GM19397 (cell line): ENCODE results near the gene ZMYND8.
"Not testable (repeated sequence)": the region's sequence is repeated elsewhere in the genome, so short reads cannot be mapped to it uniquely, and the experiment has no call there.

Experiments used
- ATAC-seq: cut with Tn5 transposase; IDR thresholded peaks from one replicate; pipeline ENCODE4 v1.9.1; 2021; ENCODE audit warnings: mild to moderate bottlenecking, moderate library complexity; ENCODE audit not compliant: unreplicated experiment

The ZMYND8 gene

GRCh38 chr20:47356526-47357295 is at the start of gene ZMYND8:
Gene ZMYND8, minus strand, starts transcription at chr20:47356699. Its CDS starts 29 bp downstream, at chr20:47356670.
- peak; percentile 40 for ATAC-seq

GRCh38 chr20:47405775-47406325 is 49.4 kb upstream of the ZMYND8 start:
- ATAC-seq = no peak

DNA sequence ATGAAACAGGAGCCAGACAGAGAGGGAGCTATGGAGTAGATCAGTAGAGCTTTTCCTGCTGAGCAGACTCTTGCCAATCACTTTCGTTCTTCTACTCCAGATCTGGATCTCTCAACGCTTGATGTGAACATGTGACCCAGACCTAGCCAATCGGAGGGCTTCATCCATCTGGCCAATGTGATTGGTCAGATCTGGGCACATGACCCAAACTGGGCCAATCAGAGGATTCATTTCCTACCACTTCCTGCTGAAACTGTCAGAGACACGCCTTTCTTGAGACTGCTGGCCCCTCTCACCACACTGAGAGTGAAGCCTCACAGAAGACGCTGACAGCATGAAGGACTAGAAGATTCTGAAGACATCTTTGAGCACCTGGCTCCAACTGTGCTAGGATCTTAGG is 44.2 kb upstream of the ZMYND8 start:
- ATAC-seq = no peak

- ATAC-seq = no peak
Observed at GRCh38 chr20:47397652-47398301, 41.3 kb upstream of the ZMYND8 start.

- ATAC-seq = no peak
Observed at GRCh38 chr20:47396762-47397476, 40.4 kb upstream of the ZMYND8 start.

GRCh38 chr20:47393796-47394514 is 37.5 kb upstream of the ZMYND8 start:
- ATAC-seq = not testable (repeated sequence)

DNA sequence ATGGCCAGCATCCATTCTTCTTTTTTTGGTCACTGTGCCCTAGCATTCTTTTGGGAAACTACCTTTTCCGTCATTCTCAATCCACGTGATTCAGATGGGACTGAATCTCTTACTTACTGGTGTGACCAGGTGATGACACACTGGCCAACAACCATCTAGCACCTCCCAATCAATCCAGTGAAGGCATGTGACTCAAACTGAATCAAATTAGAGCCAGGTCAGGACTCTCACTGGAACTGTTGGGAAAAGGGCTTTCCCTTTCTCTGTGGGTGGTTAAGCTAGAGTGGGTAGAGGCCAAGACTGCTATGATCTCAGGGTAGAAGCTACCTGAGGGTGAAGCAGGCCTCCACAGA is 36.2 kb upstream of the ZMYND8 start:
- ATAC-seq = no peak

GRCh38 chr20:47392015-47392720 is 35.7 kb upstream of the ZMYND8 start:
- ATAC-seq = no peak

DNA sequence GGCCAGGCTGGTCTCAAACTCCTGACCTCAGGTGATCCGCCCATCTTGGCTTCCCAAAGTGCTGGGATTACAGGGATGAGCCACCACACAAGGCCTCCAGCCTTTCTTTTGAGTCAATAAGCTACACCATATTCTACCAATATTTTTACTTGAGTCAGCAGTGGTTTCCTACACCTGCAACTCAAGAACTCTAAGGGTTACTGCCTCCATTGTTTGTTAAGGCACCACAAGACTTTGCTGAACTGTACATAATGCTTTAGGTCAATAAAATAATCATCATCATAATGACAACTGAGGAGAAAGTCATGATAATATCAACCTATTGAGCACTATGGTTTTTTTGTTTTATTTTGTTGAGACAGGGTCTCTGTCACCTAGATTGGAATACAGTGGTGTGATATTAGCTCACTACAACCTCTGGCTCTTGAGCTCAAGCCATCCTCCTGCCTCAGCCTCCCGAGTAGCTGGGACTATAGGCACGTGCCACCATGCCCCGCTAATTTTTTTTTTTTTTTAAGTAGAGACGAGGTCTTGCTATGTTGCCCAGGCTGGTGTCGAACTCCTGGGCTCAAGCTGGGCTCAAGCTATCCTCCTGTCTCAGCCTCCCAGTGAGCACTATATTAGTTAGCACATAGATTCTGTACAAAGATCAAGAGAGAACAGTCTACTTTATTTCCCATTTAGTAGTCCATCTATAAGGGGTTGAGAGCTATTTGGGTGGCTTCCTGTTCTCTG is 34.9 kb upstream of the ZMYND8 start:
- no peak for ATAC-seq

DNA sequence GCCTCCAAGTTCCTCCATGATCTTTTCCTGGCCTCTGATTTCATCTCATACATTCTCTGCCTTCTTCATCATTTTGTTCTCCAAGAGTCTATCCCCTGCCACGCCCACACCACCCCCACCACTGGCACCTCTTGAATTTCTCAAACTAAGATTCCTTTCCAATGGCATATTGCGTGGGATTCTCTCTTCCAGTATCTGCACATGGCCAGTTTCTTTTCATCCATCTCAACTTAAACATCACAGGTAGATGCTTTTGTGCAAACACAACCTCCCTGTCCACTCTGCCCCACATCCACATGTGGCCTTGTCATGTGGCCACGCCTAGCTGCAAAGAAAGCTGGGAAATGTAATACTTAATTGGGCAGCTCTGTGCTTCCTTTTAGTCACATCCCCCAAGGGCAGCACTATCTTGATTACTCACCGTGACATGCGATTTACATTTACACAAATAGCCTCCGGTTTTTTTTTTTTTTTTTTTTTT is 33.4 kb upstream of the ZMYND8 start:
- no peak for ATAC-seq

GRCh38 chr20:47385968-47386367 is 29.5 kb upstream of the ZMYND8 start:
- not testable (repeated sequence) for ATAC-seq

DNA sequence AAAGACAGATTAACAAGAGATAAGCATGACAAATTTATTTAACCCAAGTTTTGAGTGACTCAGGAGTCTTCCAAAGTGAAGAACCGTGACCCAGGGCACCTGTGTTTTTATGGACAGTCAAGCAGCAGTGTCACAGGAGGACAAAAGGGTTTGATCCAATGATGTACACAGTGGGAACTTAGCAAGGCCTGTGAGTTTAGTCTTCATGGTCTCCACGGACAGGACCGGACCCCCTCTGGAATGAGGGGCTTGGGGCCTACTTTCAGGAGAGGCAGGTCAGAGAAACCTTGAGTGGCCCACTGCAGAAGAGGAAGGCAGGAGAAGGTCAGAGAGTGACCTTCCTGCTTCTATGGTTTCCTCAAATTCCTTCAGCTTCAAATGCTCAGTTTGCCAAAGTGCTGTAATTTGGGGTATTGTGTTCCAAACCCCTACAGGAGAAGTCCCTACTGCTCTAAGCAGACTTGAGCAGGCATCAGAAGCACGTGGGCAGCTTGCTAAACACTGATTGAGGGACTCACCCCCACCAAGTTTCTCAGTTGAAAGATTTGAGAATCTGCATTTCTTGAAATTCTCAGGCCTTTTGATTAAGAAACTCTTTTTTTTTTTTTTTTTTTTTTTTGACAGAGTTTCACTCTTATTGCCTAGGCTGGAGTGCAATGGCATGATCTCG is 26.4 kb upstream of the ZMYND8 start:
- ATAC-seq = no peak

DNA sequence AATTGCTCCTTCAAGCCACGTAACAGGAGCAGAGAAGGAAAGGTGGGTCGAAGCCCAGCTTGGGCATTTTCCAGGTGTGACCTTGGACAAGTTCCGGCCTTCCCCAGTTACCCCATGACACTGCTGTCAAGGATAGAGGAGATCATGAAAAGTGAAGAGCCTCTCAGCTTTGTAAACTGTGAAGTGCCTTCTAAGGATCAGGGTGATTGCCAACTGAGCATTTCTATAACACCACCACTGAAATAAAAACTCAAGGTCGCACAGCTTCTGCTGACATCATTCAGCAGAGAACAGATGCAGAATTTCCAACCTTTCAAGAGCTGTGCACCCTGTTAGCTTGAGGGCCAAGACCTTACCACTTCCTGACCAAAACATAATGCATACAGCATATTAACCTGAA is 24.0 kb upstream of the ZMYND8 start:
- no peak for ATAC-seq

- ATAC-seq = no peak
Observed at GRCh38 chr20:47379433-47380150, 23.1 kb upstream of the ZMYND8 start.

- ATAC-seq = no peak
Observed at GRCh38 chr20:47377122-47377722, 20.7 kb upstream of the ZMYND8 start.

DNA sequence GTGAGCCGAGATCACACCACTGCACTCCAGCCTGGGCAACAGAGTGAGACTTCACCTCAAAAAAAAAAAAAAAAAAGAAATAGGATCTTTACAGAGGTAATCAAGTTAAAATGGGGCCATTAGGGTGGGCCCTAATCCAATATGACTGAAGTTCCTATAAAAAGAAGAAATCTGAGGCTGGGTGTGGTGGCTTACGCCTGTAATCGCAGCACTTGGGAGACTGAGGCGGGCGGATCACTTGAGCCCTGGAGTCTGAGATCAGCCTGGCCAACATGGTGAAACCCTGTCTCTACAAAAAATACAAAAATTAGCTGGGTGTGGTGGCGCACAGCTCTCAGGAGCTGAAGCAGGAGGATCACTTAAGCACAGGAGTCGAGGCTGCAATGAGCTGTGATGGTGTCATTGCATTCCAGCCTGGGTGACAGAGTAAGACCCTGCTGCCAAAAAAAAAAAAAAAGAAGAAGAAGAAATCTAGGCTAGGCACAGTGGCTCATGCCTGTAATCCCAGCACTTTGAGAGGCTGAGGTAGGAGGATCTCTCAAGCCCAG is 19.7 kb upstream of the ZMYND8 start:
- ATAC-seq = not testable (repeated sequence)

GRCh38 chr20:47374121-47374520 is 17.6 kb upstream of the ZMYND8 start:
- not testable (repeated sequence) for ATAC-seq
